ENCODE data around the gene FAM161A.
"Not testable (repeated sequence)": the region's sequence is repeated elsewhere in the genome, so short reads cannot be mapped to it uniquely, and the experiment has no call there.

Gene FAM161A

GRCh38 chr2:61816480-61817355 is 37.1 kb downstream of the FAM161A start:
- peak overlapping the region; percentile 24 for H2AFZ ChIP-seq (ENCODE audit: low read depth, low read length)
- H3K27me3 ChIP-seq (ENCODE audit: insufficient read depth, low read length), result no peaks in the 10 kb centered on the region
- H3K4me1 ChIP-seq (ENCODE audit: insufficient read depth, low read length), result no peaks in the 10 kb centered on the region
- no peaks in the 10 kb centered on the region for H3K9me3 ChIP-seq (ENCODE audit: low read length)
- no peak overlapping the region for H3K4me3 ChIP-seq (ENCODE audit: low read length)
- no peaks in the 10 kb centered on the region for H3K36me3 ChIP-seq (ENCODE audit: insufficient read depth, low read length)

GRCh38 chr2:61814539-61815160 is 39.2 kb downstream of the FAM161A start:
- H3K4me3 ChIP-seq (ENCODE audit: low read length), result no peak overlapping the region
- no peaks in the 10 kb centered on the region for H3K4me1 ChIP-seq (ENCODE audit: insufficient read depth, low read length)
- H3K27me3 ChIP-seq (ENCODE audit: insufficient read depth, low read length), result no peaks in the 10 kb centered on the region
- H2AFZ ChIP-seq (ENCODE audit: low read depth, low read length), result no peak overlapping the region
- no peaks in the 10 kb centered on the region for H3K36me3 ChIP-seq (ENCODE audit: insufficient read depth, low read length)
- no peaks in the 10 kb centered on the region for H3K9me3 ChIP-seq (ENCODE audit: low read length)

- not testable (repeated sequence) for H3K27me3 ChIP-seq (ENCODE audit: insufficient read depth, low read length); H2AFZ ChIP-seq (ENCODE audit: low read depth, low read length); H3K9me3 ChIP-seq (ENCODE audit: low read length); H3K4me1 ChIP-seq (ENCODE audit: insufficient read depth, low read length); H3K4me3 ChIP-seq (ENCODE audit: low read length); H3K36me3 ChIP-seq (ENCODE audit: insufficient read depth, low read length)
Observed at GRCh38 chr2:61813314-61813713, 40.5 kb downstream of the FAM161A start.

GRCh38 chr2:61811821-61812220 is 42.0 kb downstream of the FAM161A start:
- Histone ChIP-seq H3K4me3 (ENCODE audit: low read length) (no peak overlapping the region), H3K27me3 (ENCODE audit: insufficient read depth, low read length) (no peaks in the 10 kb centered on the region), H3K9me3 (ENCODE audit: low read length) (no peaks in the 10 kb centered on the region), H3K4me1 (ENCODE audit: insufficient read depth, low read length) (no peaks in the 10 kb centered on the region), H3K36me3 (ENCODE audit: insufficient read depth, low read length) (no peaks in the 10 kb centered on the region), H2AFZ (ENCODE audit: low read depth, low read length) (no peak overlapping the region)

GRCh38 chr2:61810203-61810602 is 43.7 kb downstream of the FAM161A start:
- not testable (repeated sequence) for H3K4me3 ChIP-seq (ENCODE audit: low read length); H3K4me1 ChIP-seq (ENCODE audit: insufficient read depth, low read length); H2AFZ ChIP-seq (ENCODE audit: low read depth, low read length); H3K27me3 ChIP-seq (ENCODE audit: insufficient read depth, low read length); H3K36me3 ChIP-seq (ENCODE audit: insufficient read depth, low read length); H3K9me3 ChIP-seq (ENCODE audit: low read length)

GRCh38 chr2:61808693-61809092 is 45.2 kb downstream of the FAM161A start:
- H3K4me3 ChIP-seq (ENCODE audit: low read length); H3K4me1 ChIP-seq (ENCODE audit: insufficient read depth, low read length); H3K9me3 ChIP-seq (ENCODE audit: low read length): not testable (repeated sequence)

GRCh38 chr2:61807036-61807757 is 46.7 kb downstream of the FAM161A start:
- no peaks in the 10 kb centered on the region for H3K9me3 ChIP-seq (ENCODE audit: low read length)
- no peaks in the 10 kb centered on the region for H3K4me1 ChIP-seq (ENCODE audit: insufficient read depth, low read length)
- no peaks in the 10 kb centered on the region for H3K27me3 ChIP-seq (ENCODE audit: insufficient read depth, low read length)
- no peak overlapping the region for H3K4me3 ChIP-seq (ENCODE audit: low read length)
- H2AFZ ChIP-seq (ENCODE audit: low read depth, low read length), result no peak overlapping the region
- H3K36me3 ChIP-seq (ENCODE audit: insufficient read depth, low read length), result no peaks in the 10 kb centered on the region

More at GRCh38 chr2:61808693-61809092, 45.2 kb downstream of the FAM161A start:
- H3K27me3 ChIP-seq (ENCODE audit: insufficient read depth, low read length); H3K36me3 ChIP-seq (ENCODE audit: insufficient read depth, low read length); H2AFZ ChIP-seq (ENCODE audit: low read depth, low read length): not testable (repeated sequence)

- peaks cover 7% of the 10 kb centered on the region for H3K4me1 ChIP-seq (ENCODE audit: insufficient read depth, low read length)
- peaks cover 2% of the 10 kb centered on the region for H3K9me3 ChIP-seq (ENCODE audit: low read length)
- no peak overlapping the region for H3K4me3 ChIP-seq (ENCODE audit: low read length)
- H3K27me3 ChIP-seq (ENCODE audit: insufficient read depth, low read length), result no peaks in the 10 kb centered on the region
- H2AFZ ChIP-seq (ENCODE audit: low read depth, low read length), result no peak overlapping the region
- no peaks in the 10 kb centered on the region for H3K36me3 ChIP-seq (ENCODE audit: insufficient read depth, low read length)
Observed at GRCh38 chr2:61802548-61802947, 51.3 kb downstream of the FAM161A start.

- Histone ChIP-seq H3K4me1 (ENCODE audit: insufficient read depth, low read length) (peaks cover 7% of the 10 kb centered on the region), H3K27me3 (ENCODE audit: insufficient read depth, low read length) (no peaks in the 10 kb centered on the region), H2AFZ (ENCODE audit: low read depth, low read length) (no peak overlapping the region), H3K9me3 (ENCODE audit: low read length) (peaks cover 2% of the 10 kb centered on the region), H3K36me3 (ENCODE audit: insufficient read depth, low read length) (no peaks in the 10 kb centered on the region), H3K4me3 (ENCODE audit: low read length) (no peak overlapping the region)
Observed at GRCh38 chr2:61799099-61799498, 54.8 kb downstream of the FAM161A start.

GRCh38 chr2:61797446-61797845 is 56.4 kb downstream of the FAM161A start:
- H2AFZ ChIP-seq (ENCODE audit: low read depth, low read length); H3K27me3 ChIP-seq (ENCODE audit: insufficient read depth, low read length): not testable (repeated sequence)

GRCh38 chr2:61795408-61795807 is 58.5 kb downstream of the FAM161A start:
- H3K36me3 ChIP-seq (ENCODE audit: insufficient read depth, low read length), result no peaks in the 10 kb centered on the region
- H2AFZ ChIP-seq (ENCODE audit: low read depth, low read length), result no peak overlapping the region
- H3K9me3 ChIP-seq (ENCODE audit: low read length), result peaks cover 2% of the 10 kb centered on the region
- H3K4me1 ChIP-seq (ENCODE audit: insufficient read depth, low read length), result peaks cover 15% of the 10 kb centered on the region
- no peaks in the 10 kb centered on the region for H3K27me3 ChIP-seq (ENCODE audit: insufficient read depth, low read length)
- H3K4me3 ChIP-seq (ENCODE audit: low read length), result no peak overlapping the region

More at GRCh38 chr2:61797446-61797845, 56.4 kb downstream of the FAM161A start:
- not testable (repeated sequence) for H3K4me3 ChIP-seq (ENCODE audit: low read length); H3K36me3 ChIP-seq (ENCODE audit: insufficient read depth, low read length); H3K4me1 ChIP-seq (ENCODE audit: insufficient read depth, low read length); H3K9me3 ChIP-seq (ENCODE audit: low read length)

GRCh38 chr2:61793389-61793836 is 60.4 kb downstream of the FAM161A start:
- no peak overlapping the region for H2AFZ ChIP-seq (ENCODE audit: low read depth, low read length)
- no peaks in the 10 kb centered on the region for H3K36me3 ChIP-seq (ENCODE audit: insufficient read depth, low read length)
- H3K27me3 ChIP-seq (ENCODE audit: insufficient read depth, low read length), result no peaks in the 10 kb centered on the region
- no peak overlapping the region for H3K4me3 ChIP-seq (ENCODE audit: low read length)
- H3K4me1 ChIP-seq (ENCODE audit: insufficient read depth, low read length), result peaks cover 15% of the 10 kb centered on the region
- no peaks in the 10 kb centered on the region for H3K9me3 ChIP-seq (ENCODE audit: low read length)

- Histone ChIP-seq H3K36me3 (ENCODE audit: insufficient read depth, low read length) (no peaks in the 10 kb centered on the region), H3K4me1 (ENCODE audit: insufficient read depth, low read length) (peaks cover 10% of the 10 kb centered on the region), H3K9me3 (ENCODE audit: low read length) (no peaks in the 10 kb centered on the region), H2AFZ (ENCODE audit: low read depth, low read length) (no peak overlapping the region), H3K4me3 (ENCODE audit: low read length) (no peak overlapping the region), H3K27me3 (ENCODE audit: insufficient read depth, low read length) (no peaks in the 10 kb centered on the region)
Observed at GRCh38 chr2:61792355-61792890, 61.4 kb downstream of the FAM161A start.

Data from neuron (in vitro differentiated cells).